HG03025 (cell line): ENCODE data around the gene SLC38A3.

ENCODE experiments used
- ATAC-seq: cut with Tn5 transposase; IDR thresholded peaks from one replicate; pipeline ENCODE4 v1.9.1; 2021; ENCODE audit warnings: mild to moderate bottlenecking, moderate library complexity; ENCODE audit not compliant: unreplicated experiment, low FRiP score

Gene SLC38A3

DNA sequence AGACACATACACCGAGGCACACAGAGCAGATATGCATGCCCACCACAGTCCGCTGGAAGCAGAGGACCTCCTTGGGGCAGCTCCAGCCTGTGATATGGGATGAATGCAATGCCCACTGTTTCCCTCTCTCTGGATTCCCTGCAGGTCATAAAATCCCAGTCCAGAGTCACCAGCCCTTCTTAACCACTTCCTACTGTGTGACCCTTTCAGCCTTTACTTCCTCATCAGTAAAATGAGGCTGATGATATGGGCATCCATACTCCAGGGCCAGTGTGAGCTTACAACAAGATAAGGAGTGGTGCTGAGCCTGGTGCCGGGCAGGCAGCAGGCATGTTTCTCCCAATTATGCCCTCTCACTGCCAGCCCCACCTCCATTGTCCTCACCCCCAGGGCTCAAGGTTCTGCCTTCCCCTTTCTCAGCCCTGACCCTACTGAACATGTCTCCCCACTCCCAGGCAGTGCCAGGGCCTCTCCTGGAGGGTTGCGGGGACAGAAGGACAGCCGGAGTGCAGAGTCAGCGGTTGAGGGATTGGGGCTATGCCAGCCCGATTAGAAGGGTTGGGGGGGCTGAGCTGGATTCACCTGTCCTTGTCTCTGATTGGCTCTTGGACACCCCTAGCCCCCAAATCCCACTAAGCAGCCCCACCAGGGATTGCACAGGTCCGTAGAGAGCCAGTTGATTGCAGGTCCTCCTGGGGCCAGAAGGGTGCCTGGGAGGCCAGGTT lies 14.0 kb upstream of the SLC38A3 start, which contains the start of gene GNAT1:
TSS of gene GNAT1 (plus strand) at position 675 of the 725 bp plus-strand sequence. CDS start 116 bp downstream, outside the sequence.
- ATAC-seq = no peak

DNA sequence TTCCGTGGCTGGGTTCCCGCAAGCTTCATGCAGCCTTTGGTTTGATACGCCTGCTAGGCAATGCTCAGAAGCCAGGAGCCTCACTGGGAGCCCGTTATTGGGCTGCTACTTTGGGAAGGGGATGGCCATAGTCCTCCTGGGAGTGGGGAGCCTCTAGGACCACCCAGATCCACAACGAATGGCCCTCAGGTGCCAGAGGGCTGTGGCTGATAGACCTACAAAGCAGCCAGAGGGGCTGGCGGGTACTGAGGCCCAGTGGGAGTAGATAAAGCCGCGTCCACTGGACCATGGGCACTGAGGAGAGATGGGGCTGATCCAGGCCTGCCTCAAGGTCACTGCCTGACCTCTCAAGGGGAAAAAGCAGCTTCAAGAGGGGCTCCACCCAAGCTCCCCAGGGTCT lies 12.9 kb upstream of the SLC38A3 start:
- ATAC-seq = no peak

DNA sequence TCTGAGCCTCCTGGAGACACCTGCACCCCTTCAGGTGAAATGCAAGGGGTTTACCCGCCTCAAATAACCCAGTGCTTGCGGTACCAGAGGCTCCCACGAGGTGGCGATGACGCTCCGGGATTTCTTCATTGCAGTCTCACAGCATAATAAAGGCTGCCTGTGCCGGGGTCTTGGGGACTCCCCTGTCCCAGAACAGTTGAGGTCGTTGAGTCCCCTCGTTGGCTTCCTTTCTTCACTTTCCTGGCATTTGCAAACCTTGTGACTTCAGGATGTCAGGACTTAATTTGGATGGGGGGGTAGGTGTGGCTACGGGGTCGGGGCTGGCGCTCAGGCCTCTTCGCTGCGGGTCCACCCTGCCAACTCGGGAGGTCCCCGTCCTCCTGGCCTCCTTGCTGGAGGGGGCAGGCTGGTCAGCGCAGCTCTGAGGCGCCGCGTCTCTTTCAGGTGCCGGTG lies 12.4 kb upstream of the SLC38A3 start:
- no peak for ATAC-seq

DNA sequence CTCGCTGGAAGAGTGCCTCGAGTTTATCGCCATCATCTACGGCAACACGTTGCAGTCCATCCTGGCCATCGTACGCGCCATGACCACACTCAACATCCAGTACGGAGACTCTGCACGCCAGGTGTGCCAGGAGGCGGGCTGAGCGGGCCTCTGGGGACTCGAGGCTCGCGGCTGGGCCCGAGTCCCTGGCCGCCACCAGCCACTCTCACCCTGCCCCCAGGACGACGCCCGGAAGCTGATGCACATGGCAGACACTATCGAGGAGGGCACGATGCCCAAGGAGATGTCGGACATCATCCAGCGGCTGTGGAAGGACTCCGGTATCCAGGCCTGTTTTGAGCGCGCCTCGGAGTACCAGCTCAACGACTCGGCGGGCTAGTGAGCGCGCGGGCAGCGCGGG lies 11.8 kb upstream of the SLC38A3 start:
- no peak for ATAC-seq

DNA sequence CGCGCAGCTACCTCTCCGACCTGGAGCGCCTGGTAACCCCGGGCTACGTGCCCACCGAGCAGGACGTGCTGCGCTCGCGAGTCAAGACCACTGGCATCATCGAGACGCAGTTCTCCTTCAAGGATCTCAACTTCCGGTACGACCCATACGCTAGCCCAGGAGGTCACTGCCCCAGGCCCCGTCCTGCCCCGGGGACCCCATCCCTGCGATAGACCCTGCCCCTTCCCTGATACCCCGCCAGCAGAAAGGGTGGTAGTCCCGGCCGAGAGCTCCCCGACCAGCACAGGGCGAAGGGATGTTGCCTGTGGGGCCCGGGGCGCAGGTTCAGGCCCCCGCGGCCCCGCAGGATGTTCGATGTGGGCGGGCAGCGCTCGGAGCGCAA lies 11.3 kb upstream of the SLC38A3 start:
- ATAC-seq = no peak

DNA sequence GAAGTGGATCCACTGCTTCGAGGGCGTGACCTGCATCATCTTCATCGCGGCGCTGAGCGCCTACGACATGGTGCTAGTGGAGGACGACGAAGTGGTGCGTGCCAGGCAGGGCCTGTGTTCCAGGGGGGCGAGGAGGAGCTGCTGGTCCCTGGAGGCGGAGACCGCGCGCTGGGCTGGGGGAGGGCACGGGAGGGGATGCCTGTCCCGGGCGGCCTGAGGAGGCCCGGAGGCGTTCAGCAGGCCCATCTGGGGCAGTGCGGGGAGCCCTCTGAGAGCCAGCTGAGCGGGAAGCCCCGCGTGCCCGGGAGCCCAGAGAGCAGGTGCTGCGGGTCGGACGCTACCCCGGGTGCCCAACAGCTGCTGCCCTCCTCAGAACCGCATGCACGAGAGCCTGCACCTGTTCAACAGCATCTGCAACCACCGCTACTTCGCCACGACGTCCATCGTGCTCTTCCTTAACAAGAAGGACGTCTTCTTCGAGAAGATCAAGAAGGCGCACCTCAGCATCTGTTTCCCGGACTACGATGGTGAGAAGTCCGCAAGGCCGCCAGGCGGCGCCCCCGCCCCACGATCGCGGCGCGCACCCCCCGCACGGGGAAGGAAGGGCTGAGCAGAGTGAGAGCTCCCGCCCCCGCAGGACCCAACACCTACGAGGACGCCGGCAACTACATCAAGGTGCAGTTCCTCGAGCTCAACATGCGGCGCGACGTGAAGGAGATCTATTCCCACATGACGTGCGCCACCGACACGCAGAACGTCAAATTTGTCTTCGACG lies 10.8 kb upstream of the SLC38A3 start:
- no peak for ATAC-seq

DNA sequence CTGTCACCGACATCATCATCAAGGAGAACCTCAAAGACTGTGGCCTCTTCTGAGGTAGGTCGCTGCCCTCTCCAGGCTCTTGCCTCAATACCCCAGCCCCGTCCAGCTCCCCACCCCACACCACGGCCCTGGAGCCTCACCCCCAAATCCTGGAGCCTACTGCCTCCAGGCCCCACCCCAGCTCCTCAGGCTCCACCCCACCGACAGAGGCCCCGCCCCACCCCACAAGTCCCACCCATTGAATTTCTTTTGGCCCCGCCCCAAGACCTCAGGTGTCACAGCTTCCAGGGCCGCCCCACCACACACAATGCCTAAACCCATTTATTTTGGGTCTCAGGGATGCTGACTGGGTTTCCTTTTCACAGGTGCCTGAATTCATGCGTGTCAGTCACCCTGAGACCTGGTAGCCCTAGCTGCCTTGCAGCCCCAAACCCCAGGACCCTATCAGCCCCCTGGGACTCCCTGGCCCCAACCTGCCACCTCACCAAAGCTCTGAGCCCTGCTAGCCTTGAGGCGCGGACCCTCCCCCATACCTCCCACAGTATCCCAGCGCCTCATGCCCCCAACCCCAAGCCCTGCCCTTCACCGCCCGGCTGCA lies 10.1 kb upstream of the SLC38A3 start:
- ATAC-seq = no peak

DNA sequence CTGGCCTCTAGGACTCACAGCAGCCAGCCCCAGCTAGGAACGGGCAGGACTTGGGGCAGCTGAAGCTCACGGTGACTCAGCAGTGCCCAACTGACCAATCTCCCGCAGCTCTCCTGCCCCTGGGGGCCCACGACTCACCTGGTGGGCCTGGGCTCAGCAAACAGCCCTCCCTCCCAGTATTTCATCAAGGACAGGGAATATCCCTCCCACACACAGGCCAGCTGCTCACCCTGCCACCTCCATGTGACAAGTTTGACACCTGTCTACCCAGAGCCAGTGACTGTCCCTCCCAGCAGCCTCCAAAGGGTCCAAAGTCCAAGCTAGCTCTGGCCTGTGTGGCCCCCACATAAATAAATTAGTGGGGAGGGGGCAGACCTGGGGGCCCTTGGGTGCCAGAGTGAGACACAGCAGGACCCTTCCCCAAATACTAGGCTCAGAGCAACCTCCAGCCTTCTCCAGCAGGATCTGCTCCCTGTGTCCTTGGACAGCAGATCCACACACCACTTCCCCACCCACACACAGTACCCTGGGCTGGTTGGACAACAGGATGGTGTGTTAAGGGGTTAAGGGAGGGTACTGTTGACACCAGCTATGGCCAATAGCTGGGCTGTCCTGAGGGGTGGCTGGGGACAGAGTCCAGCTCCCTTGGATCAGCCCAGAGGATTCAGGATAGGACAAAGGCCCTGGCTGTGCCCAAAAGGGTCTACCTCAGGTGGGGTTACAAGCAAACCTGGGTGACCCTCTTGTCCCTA lies 9.4 kb upstream of the SLC38A3 start:
- no peak for ATAC-seq

DNA sequence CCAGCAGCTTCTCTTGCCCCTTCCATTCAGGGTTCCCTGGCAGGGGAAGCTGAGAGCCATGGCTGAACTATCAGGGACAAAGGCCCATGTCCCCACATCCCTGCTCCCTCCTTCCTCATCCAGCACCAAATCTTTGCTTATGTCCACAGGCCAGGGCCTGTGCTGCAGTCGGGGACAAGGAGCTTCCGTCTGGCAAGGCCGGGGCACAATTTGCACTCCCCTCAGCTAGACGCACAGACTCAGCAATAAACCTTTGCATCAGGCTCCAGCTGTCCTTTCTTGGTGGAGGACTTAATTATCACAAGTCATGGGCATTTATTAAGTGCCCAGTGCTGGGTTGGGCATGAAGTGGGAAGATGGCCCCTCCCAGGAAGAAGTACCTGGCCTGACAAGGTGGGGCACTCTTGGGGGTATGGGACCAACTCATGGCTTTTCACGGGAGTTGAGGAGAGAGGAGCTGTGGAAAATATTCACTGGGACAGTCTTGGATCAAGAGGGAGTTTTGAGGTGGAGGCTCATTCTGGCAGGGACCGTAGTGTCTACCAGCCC lies 8.7 kb upstream of the SLC38A3 start:
- no peak for ATAC-seq

DNA sequence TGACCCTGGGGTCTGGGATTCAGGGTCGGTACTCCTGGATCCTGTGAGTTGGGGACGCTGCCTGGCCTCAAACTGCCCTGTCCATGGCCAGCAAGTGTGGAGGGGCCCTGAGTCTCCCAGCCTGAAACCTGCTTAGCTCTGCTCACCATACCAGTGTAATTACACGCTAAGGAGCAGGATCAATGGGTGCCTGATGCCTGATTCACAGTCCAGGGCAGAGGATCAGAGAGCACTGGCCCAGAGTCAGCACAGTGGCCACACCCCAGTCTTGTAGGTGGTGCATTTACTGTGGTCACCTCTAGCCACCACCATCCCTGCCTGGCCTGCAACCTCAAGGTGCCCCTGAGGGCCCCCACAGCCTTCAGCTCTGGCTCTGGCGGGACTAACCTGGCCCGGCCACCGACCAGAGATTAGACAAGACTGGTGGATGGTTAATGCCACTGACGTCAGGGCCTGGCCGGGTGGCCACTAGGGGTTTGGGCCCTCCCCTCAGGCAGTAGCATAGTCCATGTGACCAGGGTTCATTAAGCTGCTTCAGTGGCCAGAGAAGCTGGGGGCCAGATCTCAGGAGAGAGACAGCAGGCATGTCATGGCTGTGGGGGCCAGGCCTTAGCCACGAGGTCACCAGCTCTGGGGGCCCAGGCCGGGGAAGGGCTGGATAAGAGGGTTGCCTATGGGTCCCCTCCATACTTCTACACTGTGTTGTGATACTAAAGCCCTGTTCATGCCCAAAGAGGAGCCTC lies 3.3 kb upstream of the SLC38A3 start:
- ATAC-seq = no peak

DNA sequence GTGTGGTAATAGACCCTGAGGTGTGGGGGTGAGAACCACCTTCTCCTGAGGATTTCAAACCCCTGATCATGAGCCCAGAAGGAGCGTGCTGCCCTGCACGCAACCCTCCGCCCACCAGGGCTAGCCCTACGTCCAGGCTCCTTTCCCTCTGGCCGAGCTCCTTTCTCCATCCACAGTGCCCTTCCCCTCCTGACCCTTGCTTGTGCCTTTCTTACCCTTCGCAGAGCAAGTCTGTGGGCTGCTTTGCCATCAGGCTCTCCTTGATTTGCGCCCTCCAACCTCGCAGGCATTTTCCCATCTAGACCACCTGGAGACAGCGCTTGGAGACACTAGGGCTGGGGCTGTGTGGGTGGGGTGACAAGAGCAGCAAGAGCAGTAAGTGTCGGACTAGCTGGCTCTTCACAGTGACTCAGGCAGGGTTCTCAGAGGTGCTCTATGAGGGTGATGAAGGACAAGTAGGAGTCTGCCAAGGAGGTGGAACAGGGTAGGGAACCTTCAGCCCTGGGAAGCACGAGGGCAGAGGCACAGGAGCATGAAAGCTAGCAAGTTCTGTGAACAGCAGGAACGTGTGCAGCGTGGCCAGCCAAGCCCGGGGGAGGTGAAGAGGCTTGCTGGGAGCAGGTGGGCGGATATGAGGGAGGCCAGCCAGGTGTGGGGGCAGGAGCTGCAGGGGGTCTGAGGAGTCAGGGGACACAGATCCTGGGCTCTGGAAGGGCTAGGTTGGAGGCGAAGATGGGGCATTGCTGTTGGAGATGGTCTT lies 2.5 kb upstream of the SLC38A3 start:
- ATAC-seq = no peak

DNA sequence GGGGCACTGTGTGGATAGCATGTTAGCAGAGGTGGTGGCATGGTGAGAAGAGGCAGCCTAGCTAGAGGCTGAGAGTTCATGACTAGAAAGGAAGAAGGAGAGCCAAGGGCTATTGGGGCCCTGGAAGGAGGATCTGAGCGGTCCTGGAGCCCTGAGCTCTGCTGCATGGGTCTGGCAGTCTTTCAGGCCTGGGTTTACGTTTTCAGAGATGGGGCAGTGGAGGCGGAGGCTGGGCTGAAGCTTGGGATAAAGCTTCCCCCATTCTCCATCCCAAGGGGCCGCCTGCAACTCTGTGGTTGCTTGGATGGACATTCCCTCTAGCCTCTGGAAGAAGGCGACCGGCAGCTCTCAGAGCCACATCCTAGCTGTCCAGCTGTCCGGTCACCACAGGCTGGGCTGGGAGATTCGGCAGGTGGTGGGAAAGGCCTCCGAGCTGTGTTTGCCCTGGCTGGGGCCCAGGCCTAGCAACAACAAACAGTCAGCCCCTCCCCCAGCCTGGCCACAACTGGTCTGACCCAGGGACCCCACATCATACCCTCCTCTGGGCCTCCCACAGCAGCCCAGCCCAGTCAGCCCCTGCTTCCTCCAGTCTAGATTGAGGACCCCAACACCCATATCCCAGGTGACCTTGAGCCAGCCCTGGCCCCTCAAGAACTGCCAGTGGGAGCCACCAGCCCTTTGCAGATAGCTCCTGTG lies 1.8 kb upstream of the SLC38A3 start:
- ATAC-seq = no peak

DNA sequence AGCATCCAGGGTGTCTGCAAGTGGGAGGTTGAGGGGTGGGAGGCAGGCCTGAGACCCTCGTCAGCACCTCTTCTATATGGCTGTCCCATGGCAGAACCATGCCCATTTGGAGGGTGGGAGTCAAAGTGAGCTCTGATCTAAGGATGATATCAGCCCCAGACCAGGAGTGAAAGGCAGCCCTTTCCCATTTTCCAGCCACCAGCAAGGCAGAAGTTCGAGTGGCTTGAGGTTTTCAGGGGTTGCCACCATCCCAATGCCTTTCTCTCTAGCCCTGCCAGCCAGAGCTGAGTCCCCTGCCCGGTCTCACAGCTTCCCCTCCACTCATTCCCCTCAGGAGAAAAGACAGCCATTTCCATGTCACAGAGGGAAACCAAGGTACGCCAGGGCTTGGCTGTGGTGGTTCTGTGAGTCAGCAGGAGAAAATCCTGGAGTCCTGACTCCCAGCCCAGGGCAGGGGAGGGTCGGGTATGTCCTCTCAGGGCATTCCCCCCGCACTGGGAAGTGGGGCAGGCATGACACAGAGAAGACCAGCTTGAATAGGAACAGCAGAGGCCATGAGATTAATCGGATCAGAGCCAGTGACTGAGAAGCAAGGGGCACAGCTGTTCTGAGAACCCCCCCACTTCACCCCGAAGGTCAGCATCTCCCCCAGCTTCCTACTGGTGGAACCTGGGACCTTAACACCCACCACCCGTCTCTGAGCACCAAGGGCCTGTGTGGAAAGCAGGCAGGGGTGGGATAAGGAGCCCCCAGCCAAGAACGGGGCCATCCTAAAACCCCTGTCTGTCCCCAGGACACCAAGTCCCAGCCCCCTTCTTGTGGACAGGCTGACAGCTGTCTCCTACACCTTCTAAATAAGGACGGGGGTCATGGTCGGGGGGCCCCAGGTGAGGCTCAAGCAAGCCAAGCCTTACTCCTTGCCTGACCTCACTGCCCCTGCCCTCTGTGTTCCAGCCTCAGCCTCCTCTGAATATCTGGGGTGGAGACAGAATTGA lies 965 bp upstream of the SLC38A3 start:
- no peak for ATAC-seq

DNA sequence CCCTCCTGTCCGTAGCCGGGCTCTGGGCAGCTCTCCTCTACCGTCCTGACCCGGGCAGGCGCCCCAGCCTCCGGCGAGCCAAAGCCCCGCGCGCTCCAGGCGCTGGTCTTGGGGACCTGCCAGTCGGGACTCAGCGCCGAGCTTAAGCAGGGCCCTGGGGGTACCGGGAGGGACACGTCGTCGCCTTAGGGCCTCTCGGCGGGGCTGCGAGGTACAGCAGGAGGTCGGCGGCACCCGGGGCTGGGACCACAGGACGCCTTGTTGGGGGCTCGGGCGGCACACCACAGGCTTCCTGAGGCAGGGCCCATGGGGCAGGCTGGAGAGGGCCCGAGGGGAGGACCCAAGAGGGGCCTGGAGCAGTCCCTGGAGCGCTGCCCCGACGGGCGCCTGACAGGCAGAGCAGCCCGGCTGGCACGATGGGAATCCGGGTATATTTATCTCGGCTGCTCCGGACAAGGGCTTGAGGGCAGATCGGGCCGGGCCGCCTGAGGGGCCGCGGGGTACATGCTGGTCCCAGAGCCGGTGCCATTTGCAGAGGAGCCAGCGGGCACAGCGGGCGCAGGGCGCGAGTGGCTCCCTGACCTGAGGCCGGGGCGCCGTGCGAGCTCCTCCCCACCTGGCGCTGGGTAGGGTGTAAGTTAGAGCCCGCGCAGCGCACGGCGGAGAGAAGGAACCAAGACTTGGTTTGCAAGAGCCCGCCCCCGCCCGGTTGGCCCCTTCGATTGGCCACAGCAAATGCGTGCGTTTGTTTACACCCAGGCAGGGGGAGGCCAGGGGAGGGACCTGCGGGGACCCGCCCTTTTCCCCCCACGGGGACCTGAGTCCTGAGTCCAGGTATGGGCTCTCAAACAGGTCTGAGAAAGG lies 574 bp downstream of the SLC38A3 start:
- ATAC-seq = no peak

DNA sequence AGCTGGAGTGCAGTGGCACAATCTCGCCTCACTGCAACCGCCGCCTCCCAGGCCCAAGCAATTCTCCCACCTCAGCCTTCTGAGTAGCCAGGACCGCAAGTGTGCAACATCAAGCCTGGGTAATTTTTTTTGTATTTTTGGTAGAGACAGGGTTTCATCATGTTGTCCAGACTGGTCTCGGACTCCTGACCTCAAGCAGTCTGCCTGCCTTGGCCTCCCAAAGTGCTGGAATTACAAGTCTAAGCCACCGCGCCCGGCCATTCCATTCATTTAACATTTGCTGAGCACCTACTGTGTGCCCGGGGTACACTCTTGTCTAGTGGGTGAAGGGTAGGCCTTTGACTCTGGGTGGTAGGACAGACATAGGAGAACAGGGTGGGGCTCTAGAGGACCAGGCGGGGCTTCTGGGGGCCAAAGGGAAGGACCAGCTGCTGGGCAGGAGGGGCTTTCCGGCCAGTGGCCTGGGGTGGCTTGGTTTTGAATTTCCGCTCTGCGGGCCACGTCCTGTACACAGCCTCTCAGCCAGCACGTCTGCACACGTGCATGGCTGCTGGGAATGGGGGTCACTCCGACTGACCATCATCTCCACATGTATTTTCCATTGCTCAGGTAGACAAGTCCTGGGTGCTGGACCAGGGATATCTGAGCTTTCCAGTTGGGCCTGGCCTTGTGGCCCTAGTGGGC lies 2.4 kb downstream of the SLC38A3 start:
- ATAC-seq = no peak
